H4 (cell line): ENCODE data around the gene RELB. TPM values are rescaled to one million over a fixed set of nuclear protein-coding genes. Genes with fewer than 3 reads are reported as not detected.
"Not testable (repeated sequence)": the region's sequence is repeated elsewhere in the genome, so short reads cannot be mapped to it uniquely, and the experiment has no call there.

Source experiments
- DNase-seq: peaks from one replicate; pipeline ENCODE4 v3.0.0-alpha.2; 2015; ENCODE audit warnings: low spot score
- total RNA-seq: library from RNA; depleted of rRNA; stranded (reverse); fragments of >200 nt; shearing (Covaris generic); gene quantifications from 2 replicates; pipeline ENCODE4 v1.2.3, GENCODE V29; 2014

Gene RELB
- total RNA-seq, 1 experiment from 2014 or later = 0.81 TPM

DNA sequence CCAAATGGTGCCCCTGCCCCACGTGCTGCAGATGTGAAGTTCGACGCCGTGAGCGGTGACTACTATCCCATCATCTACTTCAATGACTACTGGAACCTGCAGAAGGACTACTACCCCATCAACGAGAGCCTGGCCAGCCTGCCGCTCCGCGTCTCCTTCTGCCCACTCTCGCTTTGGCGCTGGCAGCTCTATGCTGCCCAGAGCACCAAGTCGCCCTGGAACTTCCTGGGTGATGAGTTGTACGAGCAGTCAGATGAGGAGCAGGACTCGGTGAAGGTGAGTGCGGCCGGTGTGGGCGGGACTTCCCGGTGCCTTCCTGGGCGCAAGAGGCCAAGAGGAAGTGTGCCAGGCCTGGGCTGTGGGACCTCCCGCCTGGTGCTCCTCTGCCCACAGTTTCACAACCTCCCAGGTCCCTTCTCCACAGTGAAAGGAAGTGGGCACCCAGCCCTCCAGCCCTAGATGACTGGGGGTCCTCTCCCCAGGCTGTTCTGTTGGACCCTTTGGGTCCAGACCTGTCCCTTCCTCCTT, 14.1 kb upstream of the RELB start:
- DNase-seq = no peak

DNA sequence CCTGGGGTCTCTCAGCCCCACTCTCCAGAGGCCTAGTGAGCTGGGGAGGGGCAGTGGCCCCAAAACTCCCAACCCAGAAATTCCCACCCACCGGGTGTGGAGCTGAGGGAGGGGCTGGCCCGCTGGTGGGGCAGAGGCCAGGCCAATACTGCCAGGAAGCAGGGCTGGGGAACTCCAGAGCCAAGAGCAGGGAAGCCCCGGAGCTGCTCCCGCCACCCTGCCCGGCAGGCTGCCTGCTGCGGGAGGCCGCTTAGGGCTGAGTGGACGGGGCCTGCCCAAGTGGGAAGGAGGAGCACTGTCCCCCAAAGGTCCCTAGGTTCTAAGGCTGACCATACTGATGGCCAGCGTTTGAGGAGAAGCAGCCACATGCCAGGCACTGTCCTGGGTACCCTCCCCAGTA, 13.0 kb upstream of the RELB start:
- DNase-seq = no peak

DNA sequence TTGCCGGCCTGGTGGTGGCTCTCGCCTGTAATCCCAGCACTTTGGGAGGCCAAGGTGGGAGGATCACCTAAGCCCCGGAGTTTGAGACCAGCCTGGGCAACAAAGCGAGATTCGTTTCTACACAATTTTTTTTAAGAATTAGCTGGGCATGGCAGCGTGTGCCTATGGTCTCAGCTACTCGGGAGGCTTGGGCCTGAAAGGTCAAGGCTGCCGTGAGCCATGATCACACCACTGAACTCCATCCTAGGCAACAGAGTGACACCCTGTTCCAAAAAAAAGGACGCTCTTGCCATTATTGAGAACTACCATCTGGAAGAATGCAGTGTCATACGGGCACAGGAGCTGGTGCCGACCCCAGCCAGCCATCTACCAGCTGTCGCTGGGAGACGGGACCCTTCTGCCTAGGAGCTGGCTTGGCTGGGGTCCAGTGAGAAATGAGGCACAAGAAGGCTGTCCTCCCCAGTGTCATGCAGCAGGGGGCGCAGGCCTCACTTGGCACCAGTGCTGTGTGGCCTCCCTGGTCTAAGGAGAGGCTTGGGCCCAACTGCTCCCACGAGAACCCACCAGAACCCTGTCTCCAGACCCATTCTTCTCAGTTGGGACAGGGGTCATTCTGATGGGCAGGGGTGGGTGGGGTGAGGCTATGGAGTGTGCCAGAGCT, 12.2 kb upstream of the RELB start:
- peak; percentile 36 for DNase-seq

DNA sequence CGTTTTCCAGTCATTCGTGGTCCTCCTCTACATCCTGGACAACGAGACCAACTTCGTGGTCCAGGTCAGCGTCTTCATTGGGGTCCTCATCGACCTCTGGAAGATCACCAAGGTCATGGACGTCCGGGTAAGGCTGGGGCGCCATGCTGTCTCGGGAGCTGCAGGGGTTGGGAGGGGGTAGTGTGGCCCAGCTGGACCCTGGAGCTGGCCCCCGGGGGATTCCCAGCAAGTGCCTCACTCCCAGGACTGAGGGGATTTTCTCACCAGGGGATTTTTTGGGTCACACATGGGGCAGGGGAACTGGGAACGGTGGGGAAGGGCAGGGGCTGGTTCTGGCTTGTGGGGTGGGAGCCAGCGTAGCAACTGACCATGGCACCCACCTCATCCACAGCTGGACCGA, 10.8 kb upstream of the RELB start:
- DNase-seq = no peak

DNA sequence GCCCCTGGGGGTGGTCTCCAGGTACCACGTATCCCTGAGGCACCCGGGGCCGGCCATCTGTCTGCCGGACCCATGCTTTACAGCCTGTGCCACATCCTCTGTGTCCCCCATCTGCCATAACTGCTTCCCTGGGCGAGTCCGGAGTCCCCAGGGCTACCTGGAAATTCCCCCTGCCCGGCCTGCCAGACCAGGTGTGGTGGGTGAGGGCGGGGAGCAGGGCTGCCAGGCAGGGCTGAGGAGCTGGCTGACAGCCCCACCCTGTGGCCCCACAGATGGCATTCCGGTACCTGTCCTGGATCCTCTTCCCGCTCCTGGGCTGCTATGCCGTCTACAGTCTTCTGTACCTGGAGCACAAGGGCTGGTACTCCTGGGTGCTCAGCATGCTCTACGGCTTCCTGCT, 10.3 kb upstream of the RELB start:
- no peak for DNase-seq

DNA sequence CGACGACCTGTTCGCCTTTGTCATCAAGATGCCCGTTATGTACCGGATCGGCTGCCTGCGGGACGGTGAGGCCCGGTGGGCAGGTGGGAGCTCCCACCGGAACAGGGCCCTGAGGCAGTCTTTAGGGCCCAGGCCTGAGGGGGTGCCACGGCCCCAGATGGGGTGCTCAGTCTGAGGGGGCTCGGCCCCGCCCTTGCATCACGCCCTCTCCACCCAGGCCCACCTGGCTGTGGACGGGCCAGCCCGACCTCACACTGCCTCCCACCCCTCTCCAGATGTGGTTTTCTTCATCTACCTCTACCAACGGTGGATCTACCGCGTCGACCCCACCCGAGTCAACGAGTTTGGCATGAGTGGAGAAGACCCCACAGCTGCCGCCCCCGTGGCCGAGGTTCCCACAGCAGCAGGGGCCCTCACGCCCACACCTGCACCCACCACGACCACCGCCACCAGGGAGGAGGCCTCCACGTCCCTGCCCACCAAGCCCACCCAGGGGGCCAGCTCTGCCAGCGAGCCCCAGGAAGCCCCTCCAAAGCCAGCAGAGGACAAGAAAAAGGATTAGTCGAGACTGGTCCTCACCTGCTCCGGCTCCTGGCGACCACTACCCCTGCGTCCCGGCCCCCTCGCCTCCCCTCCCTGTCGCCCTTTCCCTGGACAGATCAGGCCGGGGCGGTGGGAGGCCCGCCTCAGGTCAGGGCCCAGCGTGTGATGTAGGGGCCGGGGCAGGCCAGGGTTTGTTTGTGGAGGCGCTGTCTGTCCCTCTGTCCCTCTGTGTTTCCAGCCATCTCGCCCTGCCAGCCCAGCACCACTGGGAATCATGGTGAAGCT, 8.7 kb upstream of the RELB start:
- no peak for DNase-seq

DNA sequence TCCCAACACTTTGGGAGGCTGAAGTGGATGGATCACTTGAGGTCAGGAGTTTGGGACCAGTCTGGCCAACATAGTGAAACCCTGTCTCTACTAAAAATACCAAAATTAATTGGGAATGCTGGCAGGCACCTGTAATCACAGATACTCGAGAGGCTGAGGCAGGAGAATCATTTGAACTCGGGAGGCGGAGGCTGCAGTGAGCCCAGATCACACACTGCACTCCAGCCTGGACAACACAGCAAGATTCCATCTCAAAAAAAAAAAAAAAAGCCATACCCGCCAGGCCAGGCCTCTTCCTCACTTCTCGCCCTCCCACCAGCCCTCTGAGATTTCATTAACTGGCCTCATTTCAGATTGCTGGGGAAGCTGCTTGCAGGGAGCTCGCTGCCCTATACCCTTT, 7.7 kb upstream of the RELB start:
- no peak for DNase-seq

DNA sequence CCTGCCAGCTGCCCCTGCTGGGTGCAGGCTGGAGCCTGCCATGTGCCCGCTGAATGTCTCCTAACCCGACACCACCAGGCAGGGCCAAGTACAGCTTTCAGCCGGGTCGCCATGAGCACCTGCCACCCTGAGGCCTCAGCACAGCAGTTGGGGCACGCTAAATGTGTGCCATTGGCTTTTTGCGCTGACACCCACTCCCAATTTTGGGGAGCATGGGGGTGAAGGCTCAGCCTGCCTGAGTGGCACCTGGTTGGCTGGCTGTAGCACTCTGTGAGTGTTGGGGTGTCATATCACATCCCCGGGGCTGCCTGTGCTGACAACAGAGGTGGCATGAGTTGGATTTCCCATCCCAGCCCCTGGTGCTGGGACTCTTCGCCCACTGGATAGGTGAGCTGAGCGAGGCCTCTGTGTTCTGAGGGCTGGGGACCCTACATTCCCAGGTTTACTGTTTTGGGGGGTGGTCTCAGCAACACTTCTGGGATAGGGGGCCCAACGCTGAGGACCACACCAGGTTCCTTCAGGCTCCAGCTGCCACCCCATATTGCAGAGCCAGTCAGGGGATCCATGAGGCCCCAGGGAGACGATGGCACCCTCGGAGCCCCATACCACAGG, 7.2 kb upstream of the RELB start:
- no peak for DNase-seq

DNA sequence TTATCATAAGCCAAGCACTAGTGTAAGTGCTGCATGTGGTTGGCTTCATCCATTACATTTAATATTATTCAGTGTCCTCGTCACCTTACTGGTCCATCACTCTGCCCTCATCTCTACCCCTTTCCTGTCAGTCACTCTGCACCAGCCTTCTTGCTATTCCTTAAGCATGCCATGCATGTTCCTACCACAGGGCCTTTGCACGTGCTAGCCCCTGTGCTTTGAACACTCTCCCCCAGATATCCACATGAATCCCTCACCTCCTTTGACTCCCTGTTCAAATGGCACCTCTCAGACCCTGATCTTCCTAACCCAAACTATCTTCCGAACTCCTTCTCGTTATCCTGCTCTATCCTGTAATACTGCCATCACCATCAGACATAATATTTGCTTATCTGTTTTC, 3.2 kb upstream of the RELB start:
- no peak for DNase-seq

DNA sequence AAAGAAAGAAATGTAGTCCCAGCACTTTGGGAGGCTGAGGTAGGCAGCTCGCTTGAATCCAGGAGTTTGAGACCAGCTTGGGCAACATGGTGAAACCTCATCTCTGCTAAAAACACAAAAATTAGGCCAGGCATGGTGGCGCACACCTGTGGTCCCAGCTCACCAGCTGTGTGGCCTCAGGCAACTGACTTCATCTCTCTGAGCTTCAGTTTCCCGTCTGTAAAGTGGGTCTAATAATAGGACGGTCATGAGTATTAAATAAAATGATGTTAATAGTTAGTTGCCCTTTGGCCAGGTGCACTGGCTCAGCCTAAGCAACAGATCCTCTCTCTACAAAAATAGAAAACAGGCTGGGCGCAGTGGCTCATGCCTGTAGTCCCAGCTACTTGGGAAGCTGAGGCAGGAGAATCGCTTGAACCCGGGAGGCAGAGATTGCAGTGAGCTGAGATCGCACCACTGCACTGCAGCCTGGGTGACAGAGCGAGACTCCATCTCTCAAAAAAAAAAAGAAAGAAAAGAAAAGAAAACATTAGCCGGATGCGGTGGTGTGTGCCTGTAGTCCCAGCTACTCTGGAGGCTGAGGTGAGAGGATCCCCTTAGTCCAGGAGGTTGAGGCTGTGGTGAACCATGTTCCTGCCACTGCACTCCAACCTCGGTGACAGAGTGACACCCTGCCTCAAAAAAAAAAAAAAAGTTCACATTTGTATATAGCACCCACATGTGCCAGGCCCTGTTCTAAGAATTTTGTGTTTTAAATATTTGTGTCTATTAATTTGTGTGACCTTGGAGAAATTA, 1.9 kb upstream of the RELB start:
- not testable (repeated sequence) for DNase-seq

DNA sequence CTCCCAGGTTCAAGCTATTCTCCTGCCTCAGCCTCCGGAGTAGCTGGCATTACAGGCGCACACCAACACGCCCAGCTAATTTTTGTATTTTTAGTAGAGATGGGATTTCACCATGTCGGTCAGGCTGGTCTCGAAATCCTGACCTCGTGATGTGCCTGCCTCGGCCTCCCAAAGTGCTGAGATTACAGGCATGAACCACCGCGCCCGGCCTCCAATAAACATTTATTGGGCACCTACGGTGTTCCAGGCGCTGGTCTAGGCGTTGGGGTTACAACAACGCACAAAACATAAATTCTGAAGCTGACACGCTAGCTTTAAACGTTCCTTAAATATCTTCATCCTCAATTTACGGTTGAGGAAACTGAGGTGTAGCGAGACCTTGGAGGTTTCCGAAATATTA, 599 bp upstream of the RELB start:
- not testable (repeated sequence) for DNase-seq

DNA sequence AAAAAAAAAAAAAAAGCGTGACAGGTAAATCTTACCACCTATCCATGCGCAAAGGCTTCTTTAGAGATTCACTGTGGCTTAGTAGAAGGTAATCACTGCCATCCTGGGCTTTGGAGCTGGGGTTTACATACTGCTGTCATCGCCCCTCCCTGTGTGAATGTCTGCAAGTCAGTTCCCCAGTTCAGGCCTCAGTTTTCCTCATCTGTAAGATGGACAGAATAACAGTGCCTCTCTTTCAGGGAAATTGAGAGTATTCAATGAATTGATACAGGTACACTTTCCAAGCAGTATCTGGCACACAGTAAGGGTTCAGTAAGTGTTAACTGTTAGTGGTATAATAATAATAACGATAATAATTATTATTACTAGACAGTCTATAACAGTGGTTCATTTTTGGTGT, 2.2 kb downstream of the RELB start:
- no peak for DNase-seq

DNA sequence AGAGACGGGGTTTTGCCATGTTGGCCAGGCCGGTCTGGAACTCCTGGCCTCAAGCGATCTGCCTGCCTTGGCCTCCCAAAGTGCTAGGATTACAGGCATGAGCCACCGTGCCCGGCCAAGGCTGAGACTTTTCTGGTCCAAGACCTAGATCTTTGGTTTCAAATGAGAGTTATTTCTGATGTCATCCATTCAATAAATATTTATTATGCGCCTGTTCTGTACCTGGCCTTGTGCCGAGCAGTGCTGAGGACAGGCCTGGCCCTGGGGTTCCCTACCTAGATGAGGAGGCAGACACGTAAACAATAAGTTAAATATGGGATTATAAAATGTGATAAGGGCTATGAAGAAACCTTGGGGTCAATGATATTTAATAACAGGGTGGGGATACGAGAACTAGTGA, 4.5 kb downstream of the RELB start:
- no peak for DNase-seq

DNA sequence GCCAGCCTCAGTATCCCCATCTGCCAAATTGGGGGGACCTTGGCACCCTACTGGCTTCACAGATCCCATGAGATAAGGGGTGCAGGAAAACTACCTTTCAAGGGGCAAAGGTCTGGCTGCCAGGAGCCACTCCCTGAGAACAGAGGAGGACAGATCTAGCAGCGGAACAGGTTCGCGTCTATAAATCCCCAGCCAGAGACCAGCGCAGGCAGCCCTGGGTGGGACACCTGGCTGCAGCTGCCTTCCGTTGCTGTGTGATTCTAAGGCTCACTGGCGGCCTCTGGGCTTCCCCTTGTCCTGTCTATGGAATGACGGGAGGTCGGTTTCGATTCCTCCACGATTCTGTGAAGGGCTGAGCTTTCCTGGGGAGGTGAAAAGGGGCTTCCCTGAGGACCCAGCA, 7.3 kb downstream of the RELB start:
- no peak for DNase-seq

DNA sequence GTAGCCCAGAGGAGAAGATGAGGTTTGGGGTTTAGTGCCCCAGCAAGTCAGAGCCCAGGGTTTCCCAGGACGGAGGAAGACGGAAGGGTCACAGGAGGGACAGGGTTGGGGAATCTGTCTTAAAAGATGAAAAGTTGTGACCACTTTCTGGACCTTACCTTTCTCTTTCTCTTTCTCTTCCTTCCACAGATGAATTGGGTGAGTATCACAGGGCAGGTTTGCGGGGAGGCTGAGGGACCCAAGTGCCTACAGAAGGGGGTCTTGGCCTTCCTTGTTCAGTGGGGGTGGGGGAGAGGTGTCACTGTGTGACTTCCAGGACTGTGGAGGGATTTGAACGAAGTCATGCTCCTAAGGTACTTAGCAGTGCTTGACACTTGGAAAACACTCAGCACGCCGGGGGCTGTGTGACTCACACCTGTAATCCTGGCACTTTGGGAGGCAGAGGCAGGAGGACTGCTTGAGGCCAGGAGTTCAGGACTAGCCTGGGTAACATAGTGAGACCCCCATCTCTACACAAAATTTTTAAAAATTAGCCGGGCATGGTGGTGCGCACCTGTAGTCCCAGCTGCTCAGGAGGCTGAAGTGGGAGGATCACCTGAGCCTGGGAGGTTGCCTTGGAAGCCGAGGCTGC, 8.5 kb downstream of the RELB start:
- no peak for DNase-seq

DNA sequence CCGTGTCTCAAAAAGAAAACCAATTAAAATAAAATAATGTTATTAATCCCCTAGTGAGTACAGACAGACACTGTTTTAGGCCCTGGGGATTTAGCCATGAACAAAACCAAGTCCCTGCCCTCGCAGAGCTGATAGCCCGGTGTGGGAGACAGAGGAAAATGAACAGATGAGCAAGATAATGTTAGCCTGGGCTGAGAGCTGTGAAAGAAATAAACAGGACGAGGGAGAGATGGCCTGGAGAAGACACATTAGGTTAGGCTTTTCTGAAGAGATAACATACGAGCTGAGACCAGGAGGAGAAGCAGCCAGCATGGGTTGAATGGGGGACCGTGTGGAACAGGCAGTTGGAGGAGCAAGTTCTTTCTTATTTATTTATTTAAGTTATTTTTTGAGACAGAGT, 9.0 kb downstream of the RELB start:
- no peak for DNase-seq

DNA sequence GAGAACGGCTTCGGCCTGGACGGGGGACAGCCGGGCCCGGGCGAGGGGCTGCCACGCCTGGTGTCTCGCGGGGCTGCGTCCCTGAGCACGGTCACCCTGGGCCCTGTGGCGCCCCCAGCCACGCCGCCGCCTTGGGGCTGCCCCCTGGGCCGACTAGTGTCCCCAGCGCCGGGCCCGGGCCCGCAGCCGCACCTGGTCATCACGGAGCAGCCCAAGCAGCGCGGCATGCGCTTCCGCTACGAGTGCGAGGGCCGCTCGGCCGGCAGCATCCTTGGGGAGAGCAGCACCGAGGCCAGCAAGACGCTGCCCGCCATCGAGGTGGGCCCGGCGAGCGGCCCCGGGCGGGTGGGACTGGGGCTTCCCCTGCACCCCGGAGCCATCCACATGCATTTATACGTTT, 10.7 kb downstream of the RELB start:
- DNase-seq = no peak

DNA sequence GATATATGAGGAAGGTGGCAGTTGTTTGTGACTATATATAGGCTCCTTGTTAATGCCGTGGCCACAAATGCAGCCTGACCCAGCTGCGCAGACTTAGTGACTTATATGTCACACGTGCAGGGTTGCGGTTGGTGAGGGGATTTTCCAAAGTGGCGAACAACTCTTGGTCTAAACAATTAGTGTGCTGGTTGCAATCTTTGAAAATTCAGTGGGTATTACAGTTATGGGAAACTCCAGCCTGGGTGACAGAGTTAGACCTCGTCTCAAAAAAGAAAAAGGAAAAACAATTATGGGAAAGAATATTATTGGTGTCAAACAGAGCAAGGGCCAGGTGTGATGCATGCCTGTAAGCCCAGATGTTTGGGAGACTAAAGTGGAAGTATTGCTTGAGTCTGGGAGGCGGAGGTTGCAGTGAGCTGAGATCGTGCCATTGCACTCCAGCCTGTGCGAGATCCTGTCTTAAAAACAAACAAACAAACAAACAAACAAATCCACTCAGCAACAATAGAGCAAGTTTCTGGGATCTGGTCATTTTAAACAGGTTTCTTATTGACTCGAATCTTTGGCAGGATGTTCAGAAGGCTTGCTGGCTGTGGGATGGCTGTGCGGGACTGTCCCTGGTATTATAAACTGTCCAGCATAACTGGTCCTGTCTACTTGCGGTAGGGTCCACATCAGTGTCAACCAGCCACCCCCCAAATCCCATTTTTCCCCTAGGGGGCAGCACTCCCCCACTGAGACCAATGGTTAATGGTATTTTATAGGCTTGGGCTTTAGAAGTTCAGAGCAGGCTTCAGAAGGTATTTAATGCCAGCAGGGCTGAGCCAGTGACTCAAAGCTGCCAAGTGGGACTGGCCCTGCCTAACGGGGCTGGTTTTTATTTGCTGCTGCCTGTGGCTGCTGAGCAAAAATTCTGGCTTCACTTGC, 15.4 kb downstream of the RELB start:
- peak; percentile 53 for DNase-seq

DNA sequence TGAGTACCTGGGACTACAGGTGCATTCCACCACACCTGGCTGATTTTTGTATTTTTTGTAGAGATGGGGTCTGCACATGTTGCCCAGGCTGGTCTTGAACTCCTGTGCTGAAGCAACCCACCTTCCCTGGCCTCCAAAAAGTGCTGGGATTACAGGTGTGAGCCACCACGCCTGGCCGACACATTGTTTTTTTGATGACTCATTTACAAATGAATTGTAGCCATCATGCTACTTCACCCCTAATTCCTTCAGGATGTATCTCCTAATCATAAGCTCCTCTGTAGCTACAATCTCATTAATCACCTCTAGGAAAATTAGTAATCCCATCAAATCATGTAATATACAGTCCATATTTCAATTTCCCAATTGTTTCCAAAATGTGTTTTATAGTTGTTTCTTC, 17.9 kb downstream of the RELB start:
- no peak for DNase-seq

DNA sequence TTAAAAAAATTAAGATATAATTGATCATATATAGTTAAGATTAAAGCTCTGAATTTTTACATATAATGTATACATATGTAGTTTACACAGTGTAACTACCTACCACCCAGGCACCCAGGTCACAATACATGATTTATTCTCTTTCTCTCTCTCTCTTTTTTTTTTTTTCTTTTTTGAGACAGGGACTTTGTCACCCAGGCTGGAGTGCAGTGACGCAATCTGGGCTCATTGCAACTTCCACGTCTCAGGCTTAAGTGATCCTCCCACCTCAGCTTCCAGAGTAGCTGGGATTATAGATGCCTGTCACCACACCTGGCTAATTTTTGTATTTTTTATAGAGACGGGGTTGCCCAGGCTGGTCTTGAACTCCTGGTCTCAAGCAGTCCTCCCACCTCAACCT, 18.8 kb downstream of the RELB start:
- no peak for DNase-seq

DNA sequence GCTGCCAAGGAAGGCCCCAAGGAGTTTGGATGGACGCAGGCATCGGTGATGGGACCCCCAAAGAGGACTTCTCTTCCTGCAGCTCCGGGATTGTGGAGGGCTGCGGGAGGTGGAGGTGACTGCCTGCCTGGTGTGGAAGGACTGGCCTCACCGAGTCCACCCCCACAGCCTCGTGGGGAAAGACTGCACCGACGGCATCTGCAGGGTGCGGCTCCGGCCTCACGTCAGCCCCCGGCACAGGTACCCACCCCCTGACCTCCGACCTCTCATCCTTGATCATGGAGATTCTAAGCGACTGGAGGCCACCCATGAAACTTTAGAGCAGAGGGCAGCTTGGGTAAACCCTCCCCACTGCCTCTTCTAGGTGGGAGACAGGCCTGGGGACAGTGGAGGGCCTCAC, 20.7 kb downstream of the RELB start:
- no peak for DNase-seq
